H9 (cell line): ENCODE measurements around the gene THAP4. TPM values are rescaled to one million over a fixed set of nuclear protein-coding genes. Genes with fewer than 3 reads are reported as not detected.

Source experiments
- DNase-seq: peaks from one replicate; pipeline ENCODE4 v3.0.0-alpha.2; 2017
- H2AFZ ChIP-seq: one replicate; pipeline ENCODE4 v1.6.1; 2013; ENCODE audit warnings: mild to moderate bottlenecking, low read length, control low read depth, moderate library complexity
- H2AK5ac ChIP-seq: 2 replicates; pipeline ENCODE4 v1.6.1; 2013; ENCODE audit warnings: low read length, control low read depth, mixed read lengths; ENCODE audit not compliant: insufficient read length
- H2BK120ac ChIP-seq: one replicate; pipeline ENCODE4 v1.6.1; 2013; ENCODE audit warnings: low read depth, mild to moderate bottlenecking, low read length, control low read depth, inconsistent platforms; ENCODE audit not compliant: poor library complexity, severe bottlenecking
- H2BK12ac ChIP-seq: 2 replicates; pipeline ENCODE4 v1.6.1; 2013; ENCODE audit warnings: low read length, control low read depth, mixed read lengths, low read depth; ENCODE audit not compliant: insufficient read length
- H2BK15ac ChIP-seq: 2 replicates; pipeline ENCODE4 v1.6.1; 2013; ENCODE audit warnings: low read depth, low read length, control low read depth
- H2BK20ac ChIP-seq: one replicate; pipeline ENCODE4 v1.6.1; 2013; ENCODE audit warnings: low read depth, mild to moderate bottlenecking, low read length, control low read depth, inconsistent platforms; ENCODE audit not compliant: poor library complexity, severe bottlenecking
- H2BK5ac ChIP-seq: 2 replicates; pipeline ENCODE4 v1.6.1; 2013; ENCODE audit warnings: low read length, control low read depth, mixed read lengths; ENCODE audit not compliant: insufficient read length
- H3K14ac ChIP-seq: 2 replicates; pipeline ENCODE4 v1.6.1; 2013; ENCODE audit warnings: low read length, control low read depth; ENCODE audit not compliant: insufficient read depth
- H3K18ac ChIP-seq: 2 replicates; pipeline ENCODE4 v1.6.1; 2013; ENCODE audit warnings: low read depth, mild to moderate bottlenecking, mixed read lengths, low read length, control low read depth; ENCODE audit not compliant: insufficient read length
- H3K23ac ChIP-seq: 2 replicates; pipeline ENCODE4 v1.6.1; 2013; ENCODE audit warnings: low read length, control low read depth, mixed read lengths, low read depth; ENCODE audit not compliant: insufficient read length
- H3K23me2 ChIP-seq: 2 replicates; pipeline ENCODE4 v1.6.1; 2013; ENCODE audit warnings: low read depth, mild to moderate bottlenecking, mixed read lengths, low read length, control low read depth; ENCODE audit not compliant: insufficient read length, poor library complexity, severe bottlenecking
- H3K27ac ChIP-seq: 2 replicates; pipeline ENCODE4 v1.5.1; 2013; ENCODE audit warnings: low read length, control low read depth, mixed read lengths, low read depth; ENCODE audit not compliant: insufficient read length
- H3K27me3 ChIP-seq: 2 replicates; pipeline ENCODE4 v1.6.1; 2013; ENCODE audit warnings: low read length, control low read depth, inconsistent platforms; ENCODE audit not compliant: insufficient read depth
- H3K4ac ChIP-seq: 2 replicates; pipeline ENCODE4 v1.6.1; 2013; ENCODE audit warnings: low read depth, mild to moderate bottlenecking, control low read depth, inconsistent platforms, low read length, moderate library complexity
- H3K4me1 ChIP-seq: 2 replicates; pipeline ENCODE4 v1.6.1; 2013; ENCODE audit warnings: low read length, control low read depth, inconsistent platforms; ENCODE audit not compliant: insufficient read depth
- H3K4me2 ChIP-seq: 2 replicates; pipeline ENCODE4 v1.6.1; 2013; ENCODE audit warnings: low read length, control low read depth, mixed read lengths; ENCODE audit not compliant: insufficient read length, insufficient read depth
- H3K56ac ChIP-seq: 2 replicates; pipeline ENCODE4 v1.6.1; 2013; ENCODE audit warnings: low read depth, mild to moderate bottlenecking, mixed read lengths, low read length, control low read depth; ENCODE audit not compliant: insufficient read length
- H3K79me1 ChIP-seq: 2 replicates; pipeline ENCODE4 v1.6.1; 2013; ENCODE audit warnings: low read depth, mild to moderate bottlenecking, moderate library complexity, low read length, control low read depth, inconsistent platforms; ENCODE audit not compliant: insufficient read depth, poor library complexity, severe bottlenecking
- H3K79me2 ChIP-seq: 2 replicates; pipeline ENCODE4 v1.6.1; 2013; ENCODE audit warnings: low read length, control low read depth, inconsistent platforms; ENCODE audit not compliant: insufficient read depth
- H3K9ac ChIP-seq: 2 replicates; pipeline ENCODE4 v1.6.1; 2013; ENCODE audit warnings: low read length, control low read depth, mixed read lengths; ENCODE audit not compliant: insufficient read length; ENCODE audit errors: extremely low read depth
- H3K9me3 ChIP-seq: one replicate; pipeline ENCODE4 v1.6.1; 2013; ENCODE audit warnings: low read depth, low read length, inconsistent platforms; ENCODE audit not compliant: control insufficient read depth
- H3T11ph ChIP-seq: one replicate; pipeline ENCODE4 v1.6.1; 2013; ENCODE audit warnings: mild to moderate bottlenecking, low read length, control low read depth, inconsistent platforms
- H4K20me1 ChIP-seq: one replicate; pipeline ENCODE4 v1.6.1; 2013; ENCODE audit not compliant: control insufficient read depth, insufficient read length, insufficient read depth
- H4K5ac ChIP-seq: 2 replicates; pipeline ENCODE4 v1.6.1; 2013; ENCODE audit warnings: low read depth, mild to moderate bottlenecking, mixed read lengths, low read length, control low read depth; ENCODE audit not compliant: insufficient read length
- H4K8ac ChIP-seq: replicated peaks from 2 replicates; pipeline ENCODE4 v1.6.1; 2013; ENCODE audit warnings: low read length, control low read depth, mixed read lengths, low read depth; ENCODE audit not compliant: insufficient read length
- H4K91ac ChIP-seq: 2 replicates; pipeline ENCODE4 v1.6.1; 2013; ENCODE audit warnings: low read depth, mild to moderate bottlenecking, moderate library complexity, mixed read lengths, low read length, control low read depth; ENCODE audit not compliant: insufficient read length
- H3K27ac Mint-ChIP-seq, 3 experiments: 2 replicates in 2 of 3; 3 replicates in 1 of 3; pipeline ENCODE4 v1.8.0; 2020 to 2021; ENCODE audit warnings: mixed read lengths in 3 of 3, mild to moderate bottlenecking in 1 of 3, moderate library complexity in 1 of 3
- H3K27me3 Mint-ChIP-seq: 2 replicates; pipeline ENCODE4 v1.8.0; 2021; ENCODE audit warnings: low read depth, mild to moderate bottlenecking, moderate library complexity, mixed read lengths
- H3K36me3 Mint-ChIP-seq, 3 experiments: 2 replicates in 2 of 3; 3 replicates in 1 of 3; pipeline ENCODE4 v1.8.0; 2020 to 2021; ENCODE audit warnings: low read depth in 3 of 3, mixed read lengths in 3 of 3; ENCODE audit not compliant: insufficient read depth in 1 of 3
- H3K4me1 Mint-ChIP-seq, 2 experiments: 2 replicates each; pipeline ENCODE4 v1.8.0; 2020; ENCODE audit warnings: mixed read lengths in 2 of 2
- H3K4me3 Mint-ChIP-seq, 2 experiments: 2 replicates in 1 of 2; 3 replicates in 1 of 2; pipeline ENCODE4 v1.8.0; 2020 to 2021; ENCODE audit warnings: mild to moderate bottlenecking in 2 of 2, mixed read lengths in 2 of 2, moderate library complexity in 1 of 2
- H3K9me3 Mint-ChIP-seq, 2 experiments: 2 replicates in 1 of 2; 3 replicates in 1 of 2; pipeline ENCODE4 v1.8.0; 2020; ENCODE audit warnings: mild to moderate bottlenecking in 2 of 2, mixed read lengths in 2 of 2, moderate library complexity in 1 of 2
- WGBS: extraction: QIAGEN DNeasy Blood & Tissue Kit; methylation state at CpG from one replicate; pipeline ENCODE4 v1.1.7; 2013; ENCODE audit warnings: missing lambda C conversion rate, low lambda C conversion rate, mixed read lengths; ENCODE audit not compliant: insufficient read length; ENCODE audit errors: extremely low coverage; 5-methylcytosine and 5-hydroxymethylcytosine counted together
- total RNA-seq: library from RNA; stranded (reverse); gene quantifications from 2 replicates; pipeline ENCODE4 v1.2.1, GENCODE V29; 2021
- TF ChIP-seq, protein P1 (sequence below): fragments of 200-600 bp; sonication (generic); conservative IDR thresholded peaks from 3 replicates; pipeline ENCODE4 v1.8.0; 2021; ENCODE audit warnings: antibody characterized with exemption, mild to moderate bottlenecking

The THAP4 gene
- total RNA-seq, 1 experiment from 2014 or later: 70.6 TPM

- Histone ChIP-seq H3K14ac (peak overlapping the region; percentile 60), H3K4me2 (no peak overlapping the region), H3K79me2 (no peaks in the 10 kb centered on the region), H4K20me1 (peaks cover 3% of the 10 kb centered on the region), H3K23ac (no peak overlapping the region), H4K5ac (no peak overlapping the region), H3K9ac (no peak overlapping the region), H4K8ac (no peak overlapping the region), H2BK5ac (no peak overlapping the region), H3K79me1 (peaks cover 2% of the 10 kb centered on the region), H2BK15ac (no peak overlapping the region), H3K9me3 (no peaks in the 10 kb centered on the region), H3K4ac (no peak overlapping the region), H3K27ac (no peak overlapping the region), H3K23me2 (no peaks in the 10 kb centered on the region), H2AK5ac (no peak overlapping the region), H3T11ph (no peak overlapping the region), H2AFZ (no peak overlapping the region), H3K56ac (no peak overlapping the region), H2BK20ac (no peak overlapping the region), H3K27me3 (no peaks in the 10 kb centered on the region), H4K91ac (no peak overlapping the region), H3K18ac (no peak overlapping the region), H2BK120ac (no peak overlapping the region), H3K4me1 (no peaks in the 10 kb centered on the region), H2BK12ac (no peak overlapping the region)
- Mint-ChIP-seq H3K27me3 (no peaks in the 10 kb centered on the region; the same call in 1 of the 2 replicates), H3K4me3 (peak overlapping the region in 1 of 2 experiments; percentile 48; a peak in 1 of 5 replicates), H3K27ac (peak overlapping the region in 1 of 3 experiments; percentile 31; a peak in 2 of 7 replicates), H3K36me3 (peaks cover 5 to 16% (median 12%) of the 10 kb centered on the region in 3 experiments; a peak in 6 of 7 replicates), H3K4me1 (peaks cover 8 to 21% of the 10 kb centered on the region in 2 experiments), H3K9me3 (no peaks in the 10 kb centered on the region)
- TF ChIP-seq, protein P1, sequence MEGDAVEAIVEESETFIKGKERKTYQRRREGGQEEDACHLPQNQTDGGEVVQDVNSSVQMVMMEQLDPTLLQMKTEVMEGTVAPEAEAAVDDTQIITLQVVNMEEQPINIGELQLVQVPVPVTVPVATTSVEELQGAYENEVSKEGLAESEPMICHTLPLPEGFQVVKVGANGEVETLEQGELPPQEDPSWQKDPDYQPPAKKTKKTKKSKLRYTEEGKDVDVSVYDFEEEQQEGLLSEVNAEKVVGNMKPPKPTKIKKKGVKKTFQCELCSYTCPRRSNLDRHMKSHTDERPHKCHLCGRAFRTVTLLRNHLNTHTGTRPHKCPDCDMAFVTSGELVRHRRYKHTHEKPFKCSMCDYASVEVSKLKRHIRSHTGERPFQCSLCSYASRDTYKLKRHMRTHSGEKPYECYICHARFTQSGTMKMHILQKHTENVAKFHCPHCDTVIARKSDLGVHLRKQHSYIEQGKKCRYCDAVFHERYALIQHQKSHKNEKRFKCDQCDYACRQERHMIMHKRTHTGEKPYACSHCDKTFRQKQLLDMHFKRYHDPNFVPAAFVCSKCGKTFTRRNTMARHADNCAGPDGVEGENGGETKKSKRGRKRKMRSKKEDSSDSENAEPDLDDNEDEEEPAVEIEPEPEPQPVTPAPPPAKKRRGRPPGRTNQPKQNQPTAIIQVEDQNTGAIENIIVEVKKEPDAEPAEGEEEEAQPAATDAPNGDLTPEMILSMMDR: no peak
- no CpG with 5 or more reads among the region's 23 CpGs for WGBS
- DNase-seq: peak; percentile 28
These were observed 65.9 kb downstream of the THAP4 start for GRCh38 chr2:241570961-241571581.
